Activated T-helper 17 cell treated with anti-CD3 and anti-CD28 coated beads, Interleukin-2, amount 50 U/mL, for 72 hours (primary cell): ENCODE results near the gene PNPLA2. TPM values are rescaled to one million over a fixed set of nuclear protein-coding genes. Genes with fewer than 3 reads are reported as not detected.

Experiments
- ATAC-seq: fragments of 150-1000 bp; cut with Tn5 transposase; replicated peaks from 2 replicates; pipeline ENCODE4 v1.10.0; 2021; ENCODE audit warnings: mild to moderate bottlenecking, moderate library complexity
- H3K27ac Mint-ChIP-seq: one replicate; pipeline ENCODE4 v1.8.0; 2022; ENCODE audit warnings: mixed read lengths
- H3K27me3 Mint-ChIP-seq: one replicate; pipeline ENCODE4 v1.8.0; 2022; ENCODE audit warnings: mixed read lengths
- H3K36me3 Mint-ChIP-seq: one replicate; pipeline ENCODE4 v1.8.0; 2022; ENCODE audit warnings: low read depth, mild to moderate bottlenecking, mixed read lengths
- H3K4me1 Mint-ChIP-seq: one replicate; pipeline ENCODE4 v1.8.0; 2022; ENCODE audit warnings: mixed read lengths
- H3K4me3 Mint-ChIP-seq: one replicate; pipeline ENCODE4 v1.8.0; 2022; ENCODE audit warnings: mild to moderate bottlenecking, mixed read lengths
- H3K9me3 Mint-ChIP-seq: one replicate; pipeline ENCODE4 v1.8.0; 2022; ENCODE audit warnings: mixed read lengths
- total RNA-seq, 2 donors: library from RNA; stranded (reverse); gene quantifications; one replicate each; pipeline ENCODE4 v1.2.3, GENCODE V29; 2022

The PNPLA2 gene
- total RNA-seq, 2 donors from 2014 or later = 36.8 to 39.3 TPM

- peaks cover 59% of the 10 kb centered on the region for H3K36me3 Mint-ChIP-seq
- H3K4me1 Mint-ChIP-seq = peaks cover 6% of the 10 kb centered on the region
- no peak overlapping the region for H3K27ac Mint-ChIP-seq
- no peaks in the 10 kb centered on the region for H3K27me3 Mint-ChIP-seq
- ATAC-seq = no peak
- H3K4me3 Mint-ChIP-seq = no peak overlapping the region
- no peaks in the 10 kb centered on the region for H3K9me3 Mint-ChIP-seq
Observed at GRCh38 chr11:813456-814096, 5.1 kb upstream of the PNPLA2 start.

DNA sequence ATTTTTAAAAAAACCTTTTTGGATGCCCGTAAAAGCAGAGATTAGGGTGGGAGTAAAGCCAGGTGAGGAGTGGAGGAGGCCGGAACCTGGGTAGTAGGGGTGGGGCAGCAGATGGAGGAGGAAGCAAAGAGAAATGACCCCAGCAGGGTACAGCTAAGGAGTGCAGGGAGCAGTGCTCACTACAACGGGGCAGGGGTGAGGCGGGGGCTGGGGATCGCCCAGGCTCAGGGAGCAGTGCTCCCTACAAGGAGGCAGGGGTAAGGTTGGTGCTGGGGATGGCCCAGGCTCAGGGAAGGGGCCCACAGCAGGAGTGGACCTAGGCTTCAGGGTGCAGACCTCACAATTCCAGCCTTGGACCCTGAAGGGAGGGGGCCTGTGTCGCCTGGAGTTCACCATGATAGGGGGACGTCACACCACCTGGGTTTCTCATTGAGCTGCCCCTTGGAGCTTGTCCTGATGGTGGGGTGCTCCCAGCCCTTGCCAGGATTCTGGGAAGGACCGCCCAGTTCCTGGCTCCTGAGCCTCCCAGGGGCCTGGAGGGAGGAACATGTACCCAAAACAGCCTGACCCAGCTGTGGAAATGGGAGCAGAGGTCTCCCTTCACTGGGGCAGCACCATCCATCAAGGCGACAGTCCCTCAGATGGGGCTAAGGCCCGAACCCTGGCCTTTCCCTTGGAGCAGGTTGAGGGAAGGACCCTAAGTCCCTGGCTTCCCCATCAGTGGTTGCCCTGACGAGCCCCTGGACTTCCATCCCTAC is 2.9 kb upstream of the PNPLA2 start:
- no peak for ATAC-seq
- Mint-ChIP-seq H3K9me3 (no peaks in the 10 kb centered on the region), H3K36me3 (peaks cover 39% of the 10 kb centered on the region), H3K4me3 (no peak overlapping the region), H3K4me1 (peaks cover 6% of the 10 kb centered on the region), H3K27me3 (no peaks in the 10 kb centered on the region), H3K27ac (no peak overlapping the region)

GRCh38 chr11:816433-816779 is 2.3 kb upstream of the PNPLA2 start:
- Mint-ChIP-seq H3K4me1 (peaks cover under 1% of the 10 kb centered on the region), H3K9me3 (no peaks in the 10 kb centered on the region), H3K27ac (no peak overlapping the region), H3K4me3 (no peak overlapping the region), H3K27me3 (no peaks in the 10 kb centered on the region), H3K36me3 (peaks cover 33% of the 10 kb centered on the region)
- no peak for ATAC-seq

GRCh38 chr11:819129-819931 is 616 bp downstream of the PNPLA2 start:
- Mint-ChIP-seq H3K27me3 (no peaks in the 10 kb centered on the region), H3K36me3 (peaks cover 13% of the 10 kb centered on the region), H3K27ac (no peak overlapping the region), H3K4me3 (peak overlapping the region; percentile 71), H3K4me1 (no peaks in the 10 kb centered on the region), H3K9me3 (no peaks in the 10 kb centered on the region)
- peak; percentile 88 for ATAC-seq

DNA sequence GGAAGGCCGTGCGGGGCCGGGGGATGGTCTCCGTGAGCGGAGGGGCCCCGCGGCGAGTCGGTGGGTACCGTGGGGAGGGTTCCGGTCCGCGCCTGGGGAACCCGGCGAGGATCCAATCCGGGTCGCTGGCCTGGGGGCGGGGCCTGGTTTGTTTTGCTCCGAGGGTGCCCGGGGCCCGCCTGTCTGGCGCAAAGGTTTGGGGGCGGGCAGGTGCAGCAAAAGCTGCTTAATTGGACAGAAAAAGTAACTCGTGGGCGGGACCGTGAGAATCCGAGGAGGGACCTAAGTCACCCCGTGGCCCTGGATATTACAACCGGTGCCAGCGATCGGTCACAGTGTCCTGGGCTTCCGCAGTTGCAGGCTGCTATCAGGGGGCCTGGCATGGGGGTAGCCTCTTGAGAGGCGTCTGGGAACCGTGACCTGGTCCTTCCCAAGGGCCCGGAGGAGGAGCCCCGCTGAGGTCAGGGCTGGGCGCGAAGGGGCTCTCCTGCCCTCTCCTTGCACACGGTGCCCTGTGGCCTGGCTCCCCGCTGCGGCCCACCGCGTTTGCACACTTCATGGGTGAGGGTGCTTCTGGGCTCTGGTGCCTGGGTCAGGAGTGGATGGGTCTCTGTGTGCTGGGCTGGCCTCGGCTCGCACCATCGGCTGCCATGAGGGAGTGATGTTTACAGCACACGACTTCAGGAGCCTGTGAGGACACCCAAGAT is 1.4 kb downstream of the PNPLA2 start:
- Mint-ChIP-seq H3K27me3 (no peaks in the 10 kb centered on the region), H3K4me3 (peak overlapping the region; percentile 71), H3K27ac (peak overlapping the region; percentile 43), H3K9me3 (no peaks in the 10 kb centered on the region), H3K36me3 (peaks cover 11% of the 10 kb centered on the region), H3K4me1 (no peaks in the 10 kb centered on the region)
- peak; percentile 78 for ATAC-seq

- Mint-ChIP-seq H3K9me3 (no peaks in the 10 kb centered on the region), H3K27me3 (no peaks in the 10 kb centered on the region), H3K36me3 (peaks cover 16% of the 10 kb centered on the region), H3K4me1 (no peaks in the 10 kb centered on the region), H3K27ac (peak overlapping the region; percentile 43), H3K4me3 (peak overlapping the region; percentile 71)
- ATAC-seq = no peak
Observed at GRCh38 chr11:820655-821511, 2.2 kb downstream of the PNPLA2 start.

- Mint-ChIP-seq H3K27me3 (no peaks in the 10 kb centered on the region), H3K9me3 (no peaks in the 10 kb centered on the region), H3K27ac (no peak overlapping the region), H3K4me1 (no peaks in the 10 kb centered on the region), H3K4me3 (peak overlapping the region; percentile 71), H3K36me3 (peaks cover 16% of the 10 kb centered on the region)
- no peak for ATAC-seq
Observed at GRCh38 chr11:821512-822371, 3.0 kb downstream of the PNPLA2 start.

GRCh38 chr11:823441-824291 is 5.0 kb downstream of the PNPLA2 start:
- H3K36me3 Mint-ChIP-seq = peaks cover 16% of the 10 kb centered on the region
- peaks cover 4% of the 10 kb centered on the region for H3K27me3 Mint-ChIP-seq
- no peak for ATAC-seq
- no peak overlapping the region for H3K4me3 Mint-ChIP-seq
- H3K9me3 Mint-ChIP-seq = no peaks in the 10 kb centered on the region
- no peak overlapping the region for H3K27ac Mint-ChIP-seq
- peaks cover 6% of the 10 kb centered on the region for H3K4me1 Mint-ChIP-seq

GRCh38 chr11:824292-824880 is 5.7 kb downstream of the PNPLA2 start:
- Mint-ChIP-seq H3K4me3 (no peak overlapping the region), H3K27ac (no peak overlapping the region), H3K9me3 (no peaks in the 10 kb centered on the region), H3K27me3 (peaks cover 4% of the 10 kb centered on the region), H3K4me1 (peaks cover 6% of the 10 kb centered on the region), H3K36me3 (peaks cover 16% of the 10 kb centered on the region)
- no peak for ATAC-seq

GRCh38 chr11:824942-825341 is 6.2 kb downstream of the PNPLA2 start:
- Mint-ChIP-seq H3K27me3 (peaks cover 4% of the 10 kb centered on the region), H3K9me3 (no peaks in the 10 kb centered on the region), H3K27ac (no peak overlapping the region), H3K36me3 (peaks cover 16% of the 10 kb centered on the region), H3K4me1 (peaks cover 6% of the 10 kb centered on the region), H3K4me3 (no peak overlapping the region)
- ATAC-seq = no peak

DNA sequence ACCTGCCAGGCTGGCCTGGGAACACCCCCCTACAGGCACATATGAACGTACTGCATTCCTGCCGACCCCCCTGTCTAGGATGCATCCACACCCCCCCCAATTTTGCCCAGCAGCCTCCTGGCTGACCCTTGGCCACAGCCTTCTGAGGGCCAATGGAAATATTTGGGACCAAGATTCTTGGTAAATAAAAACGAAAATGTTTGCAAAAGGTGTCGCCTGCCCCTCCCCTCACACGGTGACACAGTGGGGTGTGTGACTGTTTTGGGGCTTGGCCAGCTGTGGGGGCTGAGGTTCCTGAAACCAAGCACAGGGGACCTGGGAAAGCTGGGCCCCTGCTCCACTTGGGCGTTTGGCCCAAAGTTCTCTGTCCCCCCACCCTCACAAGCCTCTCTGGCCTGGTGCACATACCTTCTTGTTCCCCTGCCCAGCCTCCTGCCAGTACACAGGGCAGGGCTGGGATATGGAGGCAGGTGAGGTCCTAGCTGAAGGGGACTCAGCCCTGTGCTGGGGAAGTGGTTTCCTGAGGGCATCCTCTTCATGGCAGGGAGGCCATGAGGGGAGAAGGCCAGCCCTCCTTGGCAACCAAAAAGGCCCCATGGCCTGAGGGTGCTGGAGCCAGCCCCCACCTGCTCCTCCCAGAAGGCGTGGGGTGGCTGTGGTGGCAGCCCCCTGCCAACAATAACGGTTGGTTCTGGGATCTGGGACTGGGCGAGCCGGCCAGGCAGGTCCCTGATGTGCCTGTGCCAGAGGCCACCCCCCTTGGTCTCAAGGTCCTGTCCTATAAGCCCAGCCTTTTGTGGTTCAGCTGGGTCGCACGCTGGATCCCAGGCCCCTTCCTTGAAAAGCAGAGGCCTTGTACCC is 6.9 kb downstream of the PNPLA2 start:
- Mint-ChIP-seq H3K9me3 (no peaks in the 10 kb centered on the region), H3K4me3 (no peak overlapping the region)
- no peak for ATAC-seq

More for the DNA sequence above, 6.9 kb downstream of the PNPLA2 start:
- Mint-ChIP-seq H3K27ac (no peak overlapping the region), H3K36me3 (peaks cover 16% of the 10 kb centered on the region), H3K27me3 (peaks cover 4% of the 10 kb centered on the region), H3K4me1 (peaks cover 6% of the 10 kb centered on the region)
